Body of pancreas (tissue), 4 donors: Measurements from ENCODE around the gene DBF4B. TPM values are rescaled to one million over a fixed set of nuclear protein-coding genes. Genes with fewer than 3 reads are reported as not detected.
A peak's percentile ranks its signal among the peaks of the same experiment; 100 is the strongest.

Experiments used
- ATAC-seq: fragments of 150-250 bp; one replicate; pipeline ENCODE4 v1.9.1; 2016
- DNase-seq, 4 donors: peaks; one replicate each; pipeline ENCODE4 v3.0.0-alpha.2; 2019
- H3K27ac ChIP-seq, 4 donors: fragments of 200-600 bp; sonication (generic); 1 replicate in 3 of 4; 2 replicates in 1 of 4; pipeline versions ENCODE4 v1.5.1 to v1.6.1; 2016 to 2019; ENCODE audit warnings: mild to moderate bottlenecking in 1 of 4, mixed read lengths in 1 of 4, moderate library complexity in 1 of 4
- H3K27me3 ChIP-seq, 2 donors: fragments of 200-600 bp; sonication (generic); one replicate each; pipeline ENCODE4 v1.6.0; 2016; ENCODE audit warnings: mild to moderate bottlenecking in 1 of 2
- H3K36me3 ChIP-seq, 2 donors: fragments of 200-600 bp; sonication (generic); replicated peaks in 1 of 2; 2 replicates each; pipeline ENCODE4 v1.5.1; 2016; ENCODE audit warnings: low read depth in 2 of 2; ENCODE audit not compliant: insufficient read depth in 1 of 2
- H3K4me1 ChIP-seq: fragments of 200-600 bp; sonication (generic); one replicate; pipeline ENCODE4 v1.6.0; 2016
- H3K4me3 ChIP-seq, 2 donors: fragments of 200-600 bp; sonication (generic); 1 replicate in 1 of 2; 2 replicates in 1 of 2; pipeline ENCODE4 v1.5.1; 2016 to 2019
- H3K9me3 ChIP-seq, 3 donors: fragments of 200-600 bp; sonication (generic); 1 replicate in 2 of 3; 2 replicates in 1 of 3; pipeline ENCODE4 v1.5.1; 2016
- CTCF ChIP-seq, 7 experiments: fragments of 450-650 bp in 4 of 7; fragments of 200-600 bp in 3 of 7; sonication (generic) in 3 of 7; IDR thresholded peaks; one replicate each; pipeline ENCODE4 v1.5.1; 2016 to 2019; ENCODE audit warnings: antibody characterized with exemption in 7 of 7
- POLR2A ChIP-seq, 3 donors: fragments of 450-650 bp; IDR thresholded peaks; one replicate each; pipeline ENCODE4 v1.6.1; 2016; ENCODE audit warnings: antibody characterized with exemption in 3 of 3, mild to moderate bottlenecking in 2 of 3
- WGBS, 2 donors: methylation state at CpG; one replicate each; pipeline ENCODE4 v1.1.5; 2017; 5-methylcytosine and 5-hydroxymethylcytosine counted together
- intact Hi-C: fragments of 100-400 bp; cut with DNase I; formaldehyde crosslinking; loops from one replicate; pipeline ENCODE4 v1.15.1; 2023
- total RNA-seq, 2 donors: library from RNA; depleted of rRNA; stranded (reverse); fragments of >200 nt; gene quantifications; one replicate each; pipeline ENCODE4 v1.1.0, GENCODE V29; 2016

Gene DBF4B
- total RNA-seq, 2 donors from 2014 or later: 2.0 to 3.4 TPM

DNA sequence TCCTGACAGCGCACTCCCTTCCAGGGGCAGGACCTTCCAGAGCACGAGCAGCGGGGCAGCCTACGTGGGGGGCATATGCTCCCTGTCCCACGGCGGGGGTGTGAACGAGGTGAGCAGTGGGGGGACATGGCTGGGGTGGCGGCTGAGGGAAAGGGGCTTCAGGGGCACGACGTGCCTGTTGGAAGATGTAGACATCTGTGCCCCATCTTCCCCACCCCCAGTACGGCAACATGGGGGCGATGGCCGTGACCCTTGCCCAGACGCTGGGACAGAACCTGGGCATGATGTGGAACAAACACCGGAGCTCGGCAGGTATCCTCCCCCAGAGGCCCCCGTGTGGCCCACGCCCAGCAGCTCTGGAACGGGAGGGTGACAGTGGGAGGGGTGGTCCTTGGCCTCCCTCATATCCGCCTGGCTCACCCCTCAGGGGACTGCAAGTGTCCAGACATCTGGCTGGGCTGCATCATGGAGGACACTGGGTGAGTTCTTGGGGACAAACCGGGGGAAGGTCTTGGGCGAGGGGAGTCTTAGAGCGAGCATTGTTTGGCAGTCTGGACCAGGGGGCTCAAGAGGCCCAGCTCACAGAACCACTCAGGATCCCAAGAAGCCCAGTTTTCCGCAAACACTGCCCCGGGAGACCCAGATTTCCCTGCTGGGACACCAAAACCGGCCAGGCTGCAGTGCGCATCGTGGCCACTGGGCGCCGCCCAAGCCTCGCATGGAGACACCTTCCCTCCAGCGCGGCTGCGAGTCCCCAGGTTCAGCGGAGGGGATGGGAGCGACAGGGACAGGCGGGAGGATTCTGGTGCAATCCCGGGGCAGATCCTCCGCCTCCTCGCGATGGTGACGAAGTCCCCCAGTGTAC lies 66.0 kb downstream of the DBF4B start:
- DNase-seq (peak; percentile 89 to 95 (median 91)), ATAC-seq (peak; percentile 69)
- intact Hi-C loops: loop anchor here (5.0 to 10.0 kb wide), 3 partner anchors 93 to 330 kb away; no protein-coding TSS in a partner anchor
- Histone ChIP-seq H3K4me1 (peaks cover 31% of the 10 kb centered on the region), H3K27ac (peak overlapping the region; percentile 5 to 55 (median 32)), H3K36me3 (no peaks in the 10 kb centered on the region), H3K4me3 (peak overlapping the region in 1 of 2 donors; percentile 17), H3K27me3 (no peaks in the 10 kb centered on the region), H3K9me3 (no peaks in the 10 kb centered on the region)
- no peak for TF ChIP-seq POLR2A (IDR thresholded peaks at IDR 0.05)
- peak; percentile 97 to 99 (median 98) for TF ChIP-seq CTCF (IDR thresholded peaks at IDR 0.05)
- WGBS, 2 donors: 9 to 17% methylated on average over 14 to 41 of the region's 42 CpGs

- H3K4me1 ChIP-seq: peaks cover 33% of the 10 kb centered on the region
- TF ChIP-seq CTCF (IDR thresholded peaks at IDR 0.05) (no peak), POLR2A (IDR thresholded peaks at IDR 0.05) (no peak)
- H3K4me3 ChIP-seq: peak overlapping the region; percentile 4 to 17
- whole genome bisulfite sequencing, 2 donors: 0 to 1% methylated on average over 17 to 48 of the region's 50 CpGs
- no peaks in the 10 kb centered on the region for H3K9me3 ChIP-seq
- H3K36me3 ChIP-seq: no peaks in the 10 kb centered on the region
- ATAC-seq (peak; percentile 95), DNase-seq (peak in 3 of 4 donors; percentile 97 to 99 (median 98))
- H3K27ac ChIP-seq: peak overlapping the region; percentile 5 to 55 (median 32)
- H3K27me3 ChIP-seq: no peaks in the 10 kb centered on the region
- intact Hi-C loops: loop anchor here (10.0 kb wide), 2 partner anchors 250 to 330 kb away; no protein-coding TSS in a partner anchor
Measured at GRCh38 chr17:44775136-44775837, 66.8 kb downstream of the DBF4B start.

GRCh38 chr17:44775838-44776621 lies 67.6 kb downstream of the DBF4B start:
- intact Hi-C loops: loop anchor here (10.0 kb wide), 2 partner anchors 249 to 329 kb away; no protein-coding TSS in a partner anchor
- ATAC-seq (peak; percentile 6), DNase-seq (peak; percentile 47 to 97 (median 57))
- no peaks in the 10 kb centered on the region for H3K36me3 ChIP-seq
- TF ChIP-seq POLR2A (IDR thresholded peaks at IDR 0.05): no peak
- TF ChIP-seq CTCF (IDR thresholded peaks at IDR 0.05): no peak
- H3K27ac ChIP-seq: peak overlapping the region; percentile 28 to 57 (median 52)
- no peaks in the 10 kb centered on the region for H3K27me3 ChIP-seq
- peaks cover 33% of the 10 kb centered on the region for H3K4me1 ChIP-seq
- H3K9me3 ChIP-seq: no peaks in the 10 kb centered on the region
- WGBS, 2 donors: 7 to 14% methylated on average over 23 to 41 of the region's 43 CpGs
- no peak overlapping the region for H3K4me3 ChIP-seq

- WGBS, 2 donors: 74 to 87% methylated on average over 11 to 19 of the region's 19 CpGs
- H3K36me3 ChIP-seq: no peaks in the 10 kb centered on the region
- peaks cover 33% of the 10 kb centered on the region for H3K4me1 ChIP-seq
- H3K27ac ChIP-seq: no peak overlapping the region
- intact Hi-C loops: loop anchor here (10.0 kb wide), 2 partner anchors 248 to 328 kb away; no protein-coding TSS in a partner anchor
- DNase-seq (no peak), ATAC-seq (no peak)
- H3K4me3 ChIP-seq: no peak overlapping the region
- H3K27me3 ChIP-seq: no peaks in the 10 kb centered on the region
- no peaks in the 10 kb centered on the region for H3K9me3 ChIP-seq
- TF ChIP-seq POLR2A (IDR thresholded peaks at IDR 0.05): no peak
- TF ChIP-seq CTCF (IDR thresholded peaks at IDR 0.05): no peak
Measured at GRCh38 chr17:44776628-44777393, 68.3 kb downstream of the DBF4B start.
